Occipital lobe (tissue), 2 donors: ENCODE measurements around the gene ZNF765. TPM values are rescaled to one million over a fixed set of nuclear protein-coding genes. Genes with fewer than 3 reads are reported as not detected.
"Not testable (repeated sequence)": the region's sequence is repeated elsewhere in the genome, so short reads cannot be mapped to it uniquely, and the experiment has no call there.

Experiments used
- DNase-seq: peaks from one replicate; lab custom pipeline; 2025; lab: John Stamatoyannopoulos, UW
- total RNA-seq: library from RNA; depleted of rRNA; stranded (reverse); fragments of >200 nt; gene quantifications from one replicate; pipeline ENCODE4 v1.2.3, GENCODE V29; 2014

ZNF765 gene
- total RNA-seq, 1 donor from 2014 or later: 33.7 TPM

- DNase-seq: not testable (repeated sequence)
Measured at GRCh38 chr19:53420520-53421315, 25.8 kb downstream of the ZNF765 start.

GRCh38 chr19:53422551-53422950 is 27.6 kb downstream of the ZNF765 start:
- DNase-seq: no peak

GRCh38 chr19:53423074-53423473 is 28.1 kb downstream of the ZNF765 start:
- not testable (repeated sequence) for DNase-seq

DNA sequence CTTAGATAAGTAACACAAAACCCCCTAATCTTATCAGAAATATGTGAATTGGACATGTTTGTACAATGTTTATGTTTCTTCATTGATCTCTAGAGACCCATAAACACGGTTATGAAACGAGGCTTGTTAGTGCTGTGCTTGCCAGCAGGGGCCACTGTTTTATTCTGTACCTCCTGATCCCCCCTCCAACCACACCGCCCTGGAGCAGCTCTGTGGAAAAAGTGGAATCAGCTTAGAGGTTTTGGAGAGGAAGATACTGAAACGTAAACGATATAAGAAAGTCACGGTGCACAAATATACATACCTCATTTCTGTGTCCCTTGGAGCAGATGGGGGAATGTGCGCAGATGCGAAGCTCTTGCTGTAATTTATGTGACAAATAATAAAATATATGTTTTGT is 28.7 kb downstream of the ZNF765 start:
- DNase-seq: peak; percentile 2

DNA sequence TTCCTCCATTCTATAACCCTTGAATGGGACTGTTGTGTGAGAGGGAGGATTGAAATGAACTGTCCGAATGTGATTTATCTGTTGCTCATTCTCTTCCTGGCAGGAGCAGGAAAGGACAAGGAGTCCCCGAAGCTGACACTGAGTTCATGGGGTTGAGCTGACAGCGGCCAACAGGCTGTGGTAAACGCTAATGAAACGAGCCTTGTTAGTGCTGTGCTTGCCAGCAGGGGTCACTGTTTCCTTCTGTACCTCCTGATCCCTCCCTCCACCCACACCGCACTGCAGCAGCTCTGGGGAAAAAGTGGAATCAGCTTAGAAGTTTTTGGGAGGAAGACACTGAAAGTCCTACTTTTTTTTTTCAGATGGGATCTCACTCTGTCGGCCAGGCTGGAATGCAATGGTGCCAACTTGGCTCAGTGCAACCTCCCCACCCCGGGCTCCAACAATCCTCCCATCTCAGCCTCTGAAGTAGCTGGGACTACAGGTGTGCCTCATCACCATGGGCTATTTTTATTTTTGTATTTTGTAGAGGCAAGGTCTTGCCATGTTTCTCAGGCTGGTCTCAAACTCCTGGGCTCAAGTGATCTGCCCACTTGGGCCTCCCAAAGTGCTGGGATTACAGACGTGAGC is 30.1 kb downstream of the ZNF765 start:
- peak; percentile 4 for DNase-seq

GRCh38 chr19:53431399-53432087 is 36.6 kb downstream of the ZNF765 start, which contains the start of gene ZNF761:
ZNF761 (plus strand) TSS chr19:53431984; CDS start chr19:53447269, 15,285 bp downstream.
- DNase-seq: peak; percentile 90

DNA sequence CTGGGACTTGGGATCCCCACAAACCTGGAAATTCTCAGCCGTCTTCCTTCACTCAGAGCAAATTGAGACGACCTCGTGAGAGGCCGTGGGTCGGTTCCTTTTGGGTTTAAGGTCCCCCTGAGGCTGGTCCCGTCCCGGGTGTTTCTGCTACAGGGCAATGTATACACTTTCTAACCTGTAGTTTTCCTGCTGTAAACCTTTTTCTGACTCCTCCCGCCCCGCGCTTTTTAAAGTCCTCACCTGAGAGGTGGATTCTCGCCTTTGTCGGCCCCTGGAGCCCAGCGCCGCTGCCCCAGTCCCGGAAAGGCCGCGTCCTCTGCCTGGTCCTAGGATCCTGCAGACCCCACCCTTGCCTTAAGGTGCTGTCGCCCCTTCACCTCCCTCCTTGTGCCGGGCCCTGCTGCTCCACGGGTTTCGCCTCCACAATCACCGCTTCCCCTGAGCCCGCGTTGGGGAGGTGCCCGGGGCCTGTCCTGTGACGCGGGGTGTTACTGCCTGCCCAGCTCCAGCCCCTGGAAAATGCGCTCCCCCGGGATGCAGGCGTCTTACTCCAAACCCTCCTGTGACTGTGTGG is 37.2 kb downstream of the ZNF765 start:
- no peak for DNase-seq

GRCh38 chr19:53443809-53444208 is 48.9 kb downstream of the ZNF765 start:
- DNase-seq: not testable (repeated sequence)

- DNase-seq: not testable (repeated sequence)
Measured at GRCh38 chr19:53447196-53447595, 52.2 kb downstream of the ZNF765 start.

DNA sequence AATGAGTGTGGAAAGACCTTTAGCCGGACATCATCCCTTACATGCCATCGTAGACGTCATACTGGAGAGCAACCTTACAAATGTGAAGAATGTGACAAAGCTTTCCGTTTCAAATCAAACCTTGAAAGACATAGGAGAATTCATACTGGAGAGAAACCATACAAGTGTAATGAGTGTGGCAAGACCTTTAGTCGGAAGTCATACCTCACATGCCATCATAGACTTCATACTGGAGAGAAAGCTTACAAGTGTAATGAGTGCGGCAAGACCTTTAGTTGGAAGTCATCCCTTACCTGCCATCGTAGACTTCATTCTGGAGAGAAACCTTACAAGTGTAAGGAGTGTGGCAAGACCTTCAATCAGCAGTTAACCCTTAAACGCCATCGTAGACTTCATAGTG is 60.9 kb downstream of the ZNF765 start:
- no peak for DNase-seq

DNA sequence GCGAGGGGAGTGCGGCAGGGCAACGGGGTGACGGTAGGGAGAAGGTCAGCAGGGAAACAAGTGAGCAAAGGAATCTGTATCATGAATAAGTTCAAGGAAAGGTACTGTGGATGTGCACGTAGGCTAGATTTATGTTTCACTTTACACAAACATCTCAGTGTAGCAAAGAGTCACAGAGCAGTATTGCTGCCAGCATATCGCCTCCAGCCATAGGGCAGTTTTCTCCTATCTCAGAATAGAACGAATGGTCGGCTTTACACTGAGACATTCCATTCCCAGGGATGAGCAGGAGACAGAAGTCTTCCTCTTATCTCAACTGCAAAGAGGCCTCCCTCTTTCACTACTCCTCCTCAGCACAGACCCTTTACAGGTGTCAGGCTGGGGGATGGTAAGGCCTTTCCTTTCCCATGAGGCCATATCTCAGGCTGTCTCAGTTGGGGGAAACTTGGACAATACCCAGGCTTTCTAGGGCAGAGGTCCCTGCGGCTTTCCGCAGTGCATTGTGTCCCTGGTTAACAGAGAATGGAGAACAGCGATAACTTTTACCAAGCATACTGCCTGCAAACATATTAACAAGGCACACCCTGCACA is 65.3 kb downstream of the ZNF765 start:
- DNase-seq: not testable (repeated sequence)

DNA sequence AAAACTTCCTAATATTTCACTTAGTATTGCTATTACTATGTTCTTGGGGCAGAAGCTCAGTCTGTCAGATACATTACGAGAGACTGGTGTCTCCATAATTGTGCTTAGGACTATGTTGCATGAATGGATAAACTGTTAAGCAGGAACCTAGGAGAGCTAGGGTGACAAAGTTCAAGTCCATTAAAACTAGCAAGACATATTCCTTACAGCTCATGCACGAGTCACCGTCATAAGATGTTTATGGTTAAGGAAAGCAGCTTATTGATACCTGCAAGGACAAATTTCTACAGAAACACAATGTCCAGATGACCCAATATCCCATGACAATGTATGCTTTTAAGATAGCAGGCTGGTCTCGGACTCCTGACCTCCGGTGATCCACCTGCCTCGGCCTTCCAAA is 66.9 kb downstream of the ZNF765 start:
- DNase-seq: no peak

DNA sequence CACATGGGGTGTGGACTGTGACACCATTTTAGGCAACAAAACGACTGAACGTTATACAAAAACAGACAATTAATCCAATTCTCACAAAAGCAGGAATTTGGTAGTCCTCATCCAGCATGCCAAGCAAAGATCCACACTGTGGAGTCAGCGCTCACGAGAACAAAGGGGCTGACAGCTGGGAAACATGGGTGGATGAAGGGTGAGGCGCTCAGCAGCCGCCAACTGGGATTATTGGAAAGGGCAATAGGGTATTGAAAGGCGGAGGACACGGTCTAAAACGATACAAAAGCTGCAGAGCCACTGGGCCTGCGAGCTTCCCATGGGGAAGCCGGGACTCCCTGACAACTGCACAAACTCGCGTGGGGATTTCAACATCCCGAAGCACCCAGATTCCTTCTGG is 67.9 kb downstream of the ZNF765 start:
- DNase-seq: no peak

GRCh38 chr19:53463263-53463662 is 68.3 kb downstream of the ZNF765 start:
- peak; percentile 66 for DNase-seq

- no peak for DNase-seq
Measured at GRCh38 chr19:53466726-53467484, 72.0 kb downstream of the ZNF765 start.

DNA sequence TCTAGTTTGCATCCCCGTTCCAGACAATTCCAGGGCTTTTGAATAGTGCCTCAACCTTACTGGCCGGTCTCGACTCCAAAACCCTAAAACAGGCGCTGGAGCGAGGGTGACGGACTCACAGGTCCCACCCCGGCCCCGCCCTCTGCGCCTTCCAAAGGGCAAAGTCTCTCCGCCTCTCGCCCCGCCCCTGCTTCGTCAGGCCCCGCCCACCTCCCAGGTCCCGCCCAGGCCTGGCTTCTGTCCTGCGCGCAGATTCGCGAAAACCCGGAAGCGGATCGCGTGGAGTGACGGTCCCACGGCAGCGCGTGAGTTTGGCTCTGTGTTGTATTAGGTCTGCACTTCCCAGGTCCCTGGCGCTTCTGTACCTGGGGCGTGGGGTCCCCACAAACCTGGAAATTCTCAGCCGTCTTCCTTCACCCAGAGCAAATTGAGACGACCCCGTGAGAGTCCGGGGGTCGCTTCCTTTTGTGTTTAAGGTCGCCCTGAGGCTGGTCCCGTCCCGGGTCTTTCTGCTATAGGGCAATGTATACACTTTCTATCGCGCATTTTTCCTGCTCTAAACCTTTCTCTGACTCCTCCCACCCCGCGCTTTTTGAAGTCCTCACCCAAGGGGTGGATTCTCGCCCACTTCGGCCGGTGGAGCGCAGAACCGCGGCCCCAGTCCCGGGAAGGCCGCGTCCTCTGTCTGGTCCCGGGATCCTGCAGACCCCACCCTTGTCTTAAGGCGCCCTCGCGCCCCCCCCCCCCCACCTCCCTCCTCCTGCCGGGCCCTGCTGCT is 72.7 kb downstream of the ZNF765 start, which contains the start of gene ZNF813:
TSS of gene ZNF813 (plus strand) at position 249 of the 778 bp plus-strand sequence. CDS start 16,090 bp downstream, outside the sequence.
- DNase-seq: peak; percentile 79

- not testable (repeated sequence) for DNase-seq
Measured at GRCh38 chr19:53468628-53469027, 73.7 kb downstream of the ZNF765 start.

DNA sequence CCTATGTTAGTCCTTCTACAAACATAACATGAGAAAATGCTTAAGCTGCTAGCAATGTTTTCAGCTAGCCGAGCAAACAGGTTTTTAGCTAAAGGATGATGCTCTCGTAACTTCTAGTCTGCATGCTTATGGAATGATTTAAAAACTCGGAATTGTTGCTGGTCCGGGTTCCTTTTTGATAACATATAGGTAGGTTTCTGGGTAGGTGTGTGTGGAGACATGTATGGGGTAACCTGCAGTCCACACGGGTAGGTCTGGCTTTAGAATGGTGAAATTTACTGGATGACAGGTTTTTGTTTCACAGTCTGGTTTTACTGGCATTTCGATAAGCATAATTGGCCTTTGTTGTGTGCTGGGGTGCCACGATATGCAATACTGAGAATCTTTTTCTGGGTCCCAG is 77.0 kb downstream of the ZNF765 start:
- DNase-seq: no peak

DNA sequence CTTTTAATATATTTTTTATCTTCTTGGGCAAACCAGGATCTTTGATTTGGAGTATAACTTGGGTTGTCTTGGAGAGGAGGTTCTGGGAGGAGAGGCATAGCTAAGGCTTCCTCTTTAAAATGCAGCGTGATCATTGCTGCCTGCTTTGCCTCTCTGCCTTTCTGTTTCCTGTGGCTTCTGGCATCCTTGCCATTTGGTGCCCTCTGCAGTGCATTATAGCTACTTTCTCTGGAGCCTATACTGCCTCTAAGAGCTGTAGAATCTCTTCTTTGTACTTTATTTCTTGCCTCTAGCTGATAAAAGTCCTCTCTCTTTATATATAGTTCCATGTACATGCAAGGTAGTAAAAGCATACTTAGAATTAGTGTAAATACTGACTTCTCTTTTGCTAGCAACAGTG is 79.9 kb downstream of the ZNF765 start:
- not testable (repeated sequence) for DNase-seq

DNA sequence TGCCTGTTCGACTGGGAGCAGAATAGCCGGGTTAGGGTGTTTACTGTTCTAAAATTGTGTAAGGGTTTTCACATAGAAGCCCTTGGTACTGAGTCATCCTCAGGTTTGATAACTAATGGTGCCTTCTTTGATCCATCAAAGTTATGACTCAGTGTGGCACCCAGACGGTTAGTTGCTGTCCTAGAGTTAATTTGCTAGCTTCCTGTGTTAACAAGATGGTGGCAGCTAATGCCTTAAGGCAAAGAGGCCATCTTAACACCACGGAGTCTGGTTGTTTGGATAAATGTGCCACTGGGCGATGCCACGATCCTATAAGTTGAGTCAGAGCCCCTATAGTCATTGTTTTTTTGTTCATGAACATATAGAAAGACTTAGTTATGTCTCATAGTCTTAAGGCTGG is 80.5 kb downstream of the ZNF765 start:
- DNase-seq: not testable (repeated sequence)
